DOHH2 (cell line): ENCODE measurements around the gene EEIG2.

Experiments
- EZH2phosphoT487 ChIP-seq: fragments of 200-600 bp; sonication (generic); IDR thresholded peaks from 2 replicates; pipeline ENCODE4 v1.6.1; 2017; ENCODE audit warnings: borderline replicate concordance, mild to moderate bottlenecking, antibody characterized with exemption, low read length, moderate library complexity, mixed read lengths
- TF ChIP-seq, protein P1 (sequence below): fragments of 200-600 bp; sonication (generic); IDR thresholded peaks from one replicate; pipeline ENCODE4 v1.5.1; 2014; ENCODE audit warnings: antibody characterized with exemption, mild to moderate bottlenecking, low read depth, low read length; ENCODE audit not compliant: poor library complexity, severe bottlenecking

DNA sequence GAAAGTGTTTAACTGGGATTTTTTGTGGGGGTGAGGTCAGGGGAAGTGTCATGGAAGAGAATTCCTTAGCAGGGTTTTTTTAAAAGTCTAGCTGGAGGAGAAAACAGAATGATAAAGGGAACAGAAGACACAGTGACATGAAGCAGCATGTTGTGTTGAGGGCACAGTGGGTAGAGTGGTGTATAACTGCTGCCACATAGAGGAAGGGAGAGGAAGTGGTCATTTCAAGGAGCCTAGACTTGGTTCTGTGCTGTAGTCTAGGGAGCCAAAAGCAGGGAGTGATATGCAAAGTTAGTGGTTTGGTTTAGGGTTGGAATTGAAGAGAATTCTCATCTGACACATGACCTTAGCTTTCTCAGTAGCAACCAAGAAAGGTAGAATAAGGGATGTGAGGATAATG is 10.2 kb downstream of the EEIG2 start:
- TF ChIP-seq, protein P1, sequence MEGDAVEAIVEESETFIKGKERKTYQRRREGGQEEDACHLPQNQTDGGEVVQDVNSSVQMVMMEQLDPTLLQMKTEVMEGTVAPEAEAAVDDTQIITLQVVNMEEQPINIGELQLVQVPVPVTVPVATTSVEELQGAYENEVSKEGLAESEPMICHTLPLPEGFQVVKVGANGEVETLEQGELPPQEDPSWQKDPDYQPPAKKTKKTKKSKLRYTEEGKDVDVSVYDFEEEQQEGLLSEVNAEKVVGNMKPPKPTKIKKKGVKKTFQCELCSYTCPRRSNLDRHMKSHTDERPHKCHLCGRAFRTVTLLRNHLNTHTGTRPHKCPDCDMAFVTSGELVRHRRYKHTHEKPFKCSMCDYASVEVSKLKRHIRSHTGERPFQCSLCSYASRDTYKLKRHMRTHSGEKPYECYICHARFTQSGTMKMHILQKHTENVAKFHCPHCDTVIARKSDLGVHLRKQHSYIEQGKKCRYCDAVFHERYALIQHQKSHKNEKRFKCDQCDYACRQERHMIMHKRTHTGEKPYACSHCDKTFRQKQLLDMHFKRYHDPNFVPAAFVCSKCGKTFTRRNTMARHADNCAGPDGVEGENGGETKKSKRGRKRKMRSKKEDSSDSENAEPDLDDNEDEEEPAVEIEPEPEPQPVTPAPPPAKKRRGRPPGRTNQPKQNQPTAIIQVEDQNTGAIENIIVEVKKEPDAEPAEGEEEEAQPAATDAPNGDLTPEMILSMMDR = peak; percentile 74
- no peak for TF ChIP-seq EZH2phosphoT487
